Natural killer cell (primary cell): ENCODE data around the gene WSB2. TPM values are rescaled to one million over a fixed set of nuclear protein-coding genes. Genes with fewer than 3 reads are reported as not detected.
"Not testable (repeated sequence)": the region's sequence is repeated elsewhere in the genome, so short reads cannot be mapped to it uniquely, and the experiment has no call there.

Experiments used
- ATAC-seq, 3 donors: fragments of 150-1000 bp in 2 of 3; fragments of 200-7000 bp in 1 of 3; cut with Tn5 transposase; 1 replicate in 1 of 3; 2 replicates in 2 of 3; pipeline ENCODE4 v1.10.0; 2021; ENCODE audit warnings: mild to moderate bottlenecking in 2 of 3, moderate library complexity in 2 of 3
- DNase-seq, 2 donors: peaks; one replicate each; pipeline versions ENCODE4 v3.0.0 to v3.0.0-alpha.2; 2013 to 2021; ENCODE audit warnings: mixed read lengths in 1 of 2
- H3K27ac ChIP-seq: one replicate; pipeline ENCODE4 v1.5.1; 2013; ENCODE audit warnings: mild to moderate bottlenecking, low read length
- H3K27me3 ChIP-seq: one replicate; pipeline ENCODE4 v1.6.1; 2013; ENCODE audit warnings: low read length; ENCODE audit not compliant: control insufficient read depth, insufficient read depth
- H3K36me3 ChIP-seq: one replicate; pipeline ENCODE4 v1.6.1; 2013; ENCODE audit warnings: low read length; ENCODE audit not compliant: control insufficient read depth, insufficient read depth
- H3K4me1 ChIP-seq: one replicate; pipeline ENCODE4 v1.6.1; 2013; ENCODE audit warnings: low read length; ENCODE audit not compliant: control insufficient read depth, insufficient read depth
- H3K4me3 ChIP-seq: one replicate; pipeline ENCODE4 v1.5.1; 2013; ENCODE audit warnings: low read length
- H3K9me3 ChIP-seq: one replicate; pipeline ENCODE4 v1.6.1; 2013; ENCODE audit warnings: low read length; ENCODE audit not compliant: control insufficient read depth, insufficient read depth
- H3K27ac Mint-ChIP-seq, 2 donors: one replicate each; pipeline ENCODE4 v1.8.0; 2022; ENCODE audit warnings: mild to moderate bottlenecking in 2 of 2, mixed read lengths in 2 of 2, moderate library complexity in 1 of 2
- H3K27me3 Mint-ChIP-seq, 2 donors: one replicate each; pipeline ENCODE4 v1.8.0; 2022; ENCODE audit warnings: low read depth in 2 of 2, mixed read lengths in 2 of 2
- H3K36me3 Mint-ChIP-seq: one replicate; pipeline ENCODE4 v1.8.0; 2022; ENCODE audit warnings: mixed read lengths
- H3K4me1 Mint-ChIP-seq, 2 donors: one replicate each; pipeline ENCODE4 v1.8.0; 2022; ENCODE audit warnings: mixed read lengths in 2 of 2
- H3K4me3 Mint-ChIP-seq: one replicate; pipeline ENCODE4 v1.8.0; 2022; ENCODE audit warnings: mild to moderate bottlenecking, moderate library complexity, mixed read lengths
- H3K9me3 Mint-ChIP-seq, 2 donors: one replicate each; pipeline ENCODE4 v1.8.0; 2022; ENCODE audit warnings: mixed read lengths in 2 of 2
- WGBS: methylation state at CpG from one replicate; pipeline ENCODE4 v1.1.7; 2013; ENCODE audit warnings: missing lambda C conversion rate; ENCODE audit not compliant: insufficient coverage; 5-methylcytosine and 5-hydroxymethylcytosine counted together
- intact Hi-C: fragments of 100-400 bp; cut with micrococcal nuclease; formaldehyde crosslinking; loops from one replicate; pipeline ENCODE4 v1.14.2; 2022
- total RNA-seq, 4 donors: library from RNA; stranded (reverse); fragments of 120-200 nt in 1 of 4; gene quantifications; one replicate each; pipeline versions ENCODE4 v1.2.3 to v1.2.4, GENCODE V29; 2013 to 2022
- TF ChIP-seq, protein P1 (sequence below): fragments of 200-600 bp; IDR thresholded peaks from one replicate; pipeline ENCODE4 v1.8.0; 2022; ENCODE audit warnings: antibody characterized with exemption

The WSB2 gene
- total RNA-seq, 3 donors from 2014 or later (not counting 1 experiment from before 2014, with no cell fraction given) = 25.5 to 29.5 (median 28.8) TPM

- H3K4me3 ChIP-seq = no peak overlapping the region
- H3K36me3 ChIP-seq = no peaks in the 10 kb centered on the region
- H3K27me3 ChIP-seq = no peaks in the 10 kb centered on the region
- intact Hi-C loops = no loop called here
- no peak overlapping the region for H3K27ac ChIP-seq
- H3K27me3 Mint-ChIP-seq = peaks cover 0 to 10% of the 10 kb centered on the region in 2 donors
- TF ChIP-seq, protein P1, sequence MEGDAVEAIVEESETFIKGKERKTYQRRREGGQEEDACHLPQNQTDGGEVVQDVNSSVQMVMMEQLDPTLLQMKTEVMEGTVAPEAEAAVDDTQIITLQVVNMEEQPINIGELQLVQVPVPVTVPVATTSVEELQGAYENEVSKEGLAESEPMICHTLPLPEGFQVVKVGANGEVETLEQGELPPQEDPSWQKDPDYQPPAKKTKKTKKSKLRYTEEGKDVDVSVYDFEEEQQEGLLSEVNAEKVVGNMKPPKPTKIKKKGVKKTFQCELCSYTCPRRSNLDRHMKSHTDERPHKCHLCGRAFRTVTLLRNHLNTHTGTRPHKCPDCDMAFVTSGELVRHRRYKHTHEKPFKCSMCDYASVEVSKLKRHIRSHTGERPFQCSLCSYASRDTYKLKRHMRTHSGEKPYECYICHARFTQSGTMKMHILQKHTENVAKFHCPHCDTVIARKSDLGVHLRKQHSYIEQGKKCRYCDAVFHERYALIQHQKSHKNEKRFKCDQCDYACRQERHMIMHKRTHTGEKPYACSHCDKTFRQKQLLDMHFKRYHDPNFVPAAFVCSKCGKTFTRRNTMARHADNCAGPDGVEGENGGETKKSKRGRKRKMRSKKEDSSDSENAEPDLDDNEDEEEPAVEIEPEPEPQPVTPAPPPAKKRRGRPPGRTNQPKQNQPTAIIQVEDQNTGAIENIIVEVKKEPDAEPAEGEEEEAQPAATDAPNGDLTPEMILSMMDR = no peak
- H3K36me3 Mint-ChIP-seq = no peaks in the 10 kb centered on the region
- no peak overlapping the region for H3K27ac Mint-ChIP-seq
- DNase-seq = no peak
- H3K4me1 ChIP-seq = peaks cover 6% of the 10 kb centered on the region
- H3K9me3 ChIP-seq = no peaks in the 10 kb centered on the region
- no peaks in the 10 kb centered on the region for H3K9me3 Mint-ChIP-seq
- ATAC-seq = no peak
- H3K4me3 Mint-ChIP-seq = no peak overlapping the region
- peaks cover 6 to 11% of the 10 kb centered on the region in 2 donors for H3K4me1 Mint-ChIP-seq
- WGBS = 93% methylated on average over 3 of the region's 3 CpGs
These were observed 49.0 kb downstream of the WSB2 start for GRCh38 chr12:118011961-118012360.

DNA sequence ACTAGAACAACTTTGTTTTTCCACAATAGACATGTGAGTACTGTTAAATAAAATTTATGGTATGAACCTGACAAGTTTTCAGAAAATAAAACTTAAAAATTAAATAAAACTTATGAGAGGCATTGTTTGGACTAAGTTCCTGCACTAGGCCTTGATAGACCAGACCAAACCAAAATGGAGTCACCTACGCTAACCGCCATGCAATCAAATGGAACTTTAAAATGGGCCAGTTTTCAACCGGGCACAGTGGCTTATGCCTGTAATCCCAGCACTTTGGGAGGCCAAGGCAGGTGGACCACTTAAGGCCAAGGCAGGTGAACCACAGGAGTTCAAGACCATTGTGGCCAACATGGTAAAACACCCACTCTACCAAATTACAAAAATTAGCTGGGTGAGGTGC is 49.6 kb downstream of the WSB2 start:
- Histone ChIP-seq H3K4me1 (peaks cover 4% of the 10 kb centered on the region), H3K27me3 (no peaks in the 10 kb centered on the region), H3K27ac (no peak overlapping the region), H3K4me3 (no peak overlapping the region), H3K9me3 (no peaks in the 10 kb centered on the region), H3K36me3 (no peaks in the 10 kb centered on the region)
- no peaks in the 10 kb centered on the region for H3K9me3 Mint-ChIP-seq
- H3K36me3 Mint-ChIP-seq = no peaks in the 10 kb centered on the region
- no peak for DNase-seq
- 99% methylated on average over 3 of the region's 3 CpGs for WGBS
- no peak for ATAC-seq
- H3K27me3 Mint-ChIP-seq = peaks cover 0 to 9% of the 10 kb centered on the region in 2 donors
- no peak overlapping the region for H3K4me3 Mint-ChIP-seq
- H3K27ac Mint-ChIP-seq = no peak overlapping the region
- peaks cover 2 to 7% of the 10 kb centered on the region in 2 donors for H3K4me1 Mint-ChIP-seq
- intact Hi-C loops = no loop called here
- TF ChIP-seq, protein P1 = no peak

GRCh38 chr12:118010903-118011302 is 50.1 kb downstream of the WSB2 start:
- no peaks in the 10 kb centered on the region for H3K36me3 Mint-ChIP-seq
- Histone ChIP-seq H3K4me3 (no peak overlapping the region), H3K36me3 (no peaks in the 10 kb centered on the region), H3K4me1 (no peaks in the 10 kb centered on the region), H3K27ac (no peak overlapping the region), H3K9me3 (no peaks in the 10 kb centered on the region), H3K27me3 (no peaks in the 10 kb centered on the region)
- 100% methylated on average over 1 of the region's 3 CpGs for WGBS
- H3K9me3 Mint-ChIP-seq = no peaks in the 10 kb centered on the region
- ATAC-seq (no peak), DNase-seq (no peak)
- peaks cover 0 to 8% of the 10 kb centered on the region in 2 donors for H3K27me3 Mint-ChIP-seq
- TF ChIP-seq, protein P1 = no peak
- intact Hi-C loops = no loop called here
- H3K27ac Mint-ChIP-seq = no peak overlapping the region
- peaks cover 0 to 2% of the 10 kb centered on the region in 2 donors for H3K4me1 Mint-ChIP-seq
- no peak overlapping the region for H3K4me3 Mint-ChIP-seq

- ATAC-seq, H3K4me1 ChIP-seq, H3K9me3 ChIP-seq, H3K27me3 ChIP-seq, H3K36me3 Mint-ChIP-seq, H3K4me1 Mint-ChIP-seq, H3K4me3 Mint-ChIP-seq, H3K36me3 ChIP-seq, DNase-seq, intact Hi-C loops, H3K4me3 ChIP-seq, H3K27ac Mint-ChIP-seq, H3K9me3 Mint-ChIP-seq, H3K27me3 Mint-ChIP-seq, H3K27ac ChIP-seq: not testable (repeated sequence)
- WGBS = 54% methylated on average over 2 of the region's 2 CpGs
These were observed 61.2 kb downstream of the WSB2 start for GRCh38 chr12:117999806-118000205.
